ENCODE data around the gene GFRA1. TPM values are rescaled to one million over a fixed set of nuclear protein-coding genes. Genes with fewer than 3 reads are reported as not detected.

GFRA1 gene
- total RNA-seq, 1 experiment from 2014 or later: 46.3 TPM

- Histone ChIP-seq H3K27ac (no peak overlapping the region), H3K36me3 (no peaks in the 10 kb centered on the region), H3K27me3 (replicated peaks) (no peaks in the 10 kb centered on the region), H3K9me3 (replicated peaks) (no peaks in the 10 kb centered on the region), H3K4me1 (replicated peaks) (peaks cover 10% of the 10 kb centered on the region), H3K4me3 (no peak overlapping the region)
- no peak for DNase-seq (ENCODE audit: low read depth in 1 of 2, low spot score in 2 of 2)
Measured at GRCh38 chr10:116122664-116123063, 150.3 kb downstream of the GFRA1 start.

GRCh38 chr10:116121640-116122525 is 151.1 kb downstream of the GFRA1 start:
- DNase-seq (ENCODE audit: low read depth in 1 of 2, low spot score in 2 of 2): no peak
- Histone ChIP-seq H3K27ac (no peak overlapping the region), H3K36me3 (no peaks in the 10 kb centered on the region), H3K4me3 (no peak overlapping the region), H3K9me3 (replicated peaks) (no peaks in the 10 kb centered on the region), H3K4me1 (replicated peaks) (peaks cover 4% of the 10 kb centered on the region), H3K27me3 (replicated peaks) (no peaks in the 10 kb centered on the region)

- Histone ChIP-seq H3K4me3 (no peak overlapping the region), H3K27me3 (replicated peaks) (no peaks in the 10 kb centered on the region), H3K36me3 (no peaks in the 10 kb centered on the region), H3K9me3 (replicated peaks) (no peaks in the 10 kb centered on the region), H3K27ac (no peak overlapping the region), H3K4me1 (replicated peaks) (no peaks in the 10 kb centered on the region)
- DNase-seq (ENCODE audit: low read depth in 1 of 2, low spot score in 2 of 2): no peak
Measured at GRCh38 chr10:116120688-116121455, 152.1 kb downstream of the GFRA1 start.

DNA sequence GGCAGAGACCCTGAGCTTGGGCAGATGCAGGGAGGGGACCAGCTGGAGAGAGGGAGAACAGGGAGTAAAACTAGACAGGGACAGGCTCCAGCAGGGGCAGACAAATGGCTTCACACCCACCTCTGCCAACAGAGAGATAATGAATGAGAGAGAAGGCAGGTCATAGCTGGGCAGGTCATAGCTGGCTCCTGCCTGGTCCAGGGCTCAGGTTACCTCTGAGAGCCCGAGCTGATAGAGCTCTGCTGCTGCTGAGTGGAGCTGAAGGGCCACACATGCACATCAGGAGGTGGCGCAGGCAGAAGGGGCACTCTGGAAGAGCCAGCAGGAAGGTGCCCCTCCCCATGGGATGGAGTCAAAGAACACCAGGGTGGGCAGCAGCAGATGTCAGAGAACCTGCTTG is 154.2 kb downstream of the GFRA1 start:
- DNase-seq (ENCODE audit: low read depth in 1 of 2, low spot score in 2 of 2): no peak
- no peaks in the 10 kb centered on the region for H3K27me3 ChIP-seq (replicated peaks)
- H3K36me3 ChIP-seq: no peaks in the 10 kb centered on the region
- peaks cover 15% of the 10 kb centered on the region for H3K4me1 ChIP-seq (replicated peaks)
- H3K27ac ChIP-seq: no peak overlapping the region
- no peak overlapping the region for H3K4me3 ChIP-seq
- no peaks in the 10 kb centered on the region for H3K9me3 ChIP-seq (replicated peaks)

DNA sequence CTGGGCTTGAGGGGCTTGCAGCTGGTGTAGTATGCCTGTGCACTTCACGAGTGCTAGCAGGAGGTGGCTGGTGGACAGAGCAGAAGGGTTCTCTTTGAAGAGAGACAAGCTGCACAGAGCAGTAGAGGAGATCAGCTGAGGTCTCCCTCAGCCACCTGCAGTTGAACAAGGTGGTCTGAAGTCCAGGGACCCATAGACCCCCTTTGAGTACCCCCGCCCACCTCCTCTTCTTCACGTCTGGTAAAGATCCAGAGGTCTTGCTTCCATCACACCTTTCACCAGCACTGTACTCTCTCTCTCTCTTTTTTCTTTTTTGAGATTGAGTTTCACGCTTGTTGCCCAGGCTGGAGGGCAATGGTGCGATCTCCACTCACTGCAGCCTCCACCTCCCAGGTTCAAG is 157.2 kb downstream of the GFRA1 start:
- Histone ChIP-seq H3K27me3 (replicated peaks) (no peaks in the 10 kb centered on the region), H3K4me1 (replicated peaks) (peaks cover 28% of the 10 kb centered on the region), H3K36me3 (no peaks in the 10 kb centered on the region), H3K4me3 (no peak overlapping the region), H3K27ac (no peak overlapping the region), H3K9me3 (replicated peaks) (no peaks in the 10 kb centered on the region)
- DNase-seq (ENCODE audit: low read depth in 1 of 2, low spot score in 2 of 2): no peak

DNA sequence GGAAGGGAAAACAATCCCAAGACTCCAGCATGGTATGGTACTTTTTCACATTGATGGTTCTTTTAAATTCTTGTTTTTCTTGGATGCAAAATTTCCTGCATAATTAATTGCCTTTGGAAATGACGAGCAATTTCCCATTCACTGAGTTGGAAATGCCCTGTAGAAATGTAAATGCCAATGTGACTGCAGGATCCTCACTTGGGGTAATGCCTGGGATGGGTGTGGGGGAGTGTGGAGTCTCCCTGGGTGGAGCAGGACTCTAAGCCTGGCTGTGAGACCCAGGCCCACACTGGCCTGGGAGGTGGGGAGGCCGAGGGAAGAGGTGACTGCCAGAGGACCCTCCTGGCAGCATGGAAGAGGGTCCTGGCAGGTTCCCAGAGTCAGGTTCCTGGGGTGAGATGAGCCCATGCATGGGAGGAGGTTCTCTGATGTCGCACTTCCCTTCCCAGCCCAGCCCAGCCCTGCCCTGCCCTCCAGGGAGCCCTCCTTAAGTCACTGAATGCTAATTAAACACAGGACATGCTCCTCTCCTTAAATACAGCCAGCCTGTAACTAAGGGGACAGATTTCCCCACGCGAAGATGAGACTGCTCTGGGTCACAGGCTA is 157.9 kb downstream of the GFRA1 start:
- H3K27me3 ChIP-seq (replicated peaks): no peaks in the 10 kb centered on the region
- no peaks in the 10 kb centered on the region for H3K36me3 ChIP-seq
- no peak overlapping the region for H3K4me3 ChIP-seq
- peaks cover 28% of the 10 kb centered on the region for H3K4me1 ChIP-seq (replicated peaks)
- DNase-seq (ENCODE audit: low read depth in 1 of 2, low spot score in 2 of 2): no peak
- H3K27ac ChIP-seq: peak overlapping the region; percentile 58; the same call in 1 of the 2 replicates
- H3K9me3 ChIP-seq (replicated peaks): no peaks in the 10 kb centered on the region

DNA sequence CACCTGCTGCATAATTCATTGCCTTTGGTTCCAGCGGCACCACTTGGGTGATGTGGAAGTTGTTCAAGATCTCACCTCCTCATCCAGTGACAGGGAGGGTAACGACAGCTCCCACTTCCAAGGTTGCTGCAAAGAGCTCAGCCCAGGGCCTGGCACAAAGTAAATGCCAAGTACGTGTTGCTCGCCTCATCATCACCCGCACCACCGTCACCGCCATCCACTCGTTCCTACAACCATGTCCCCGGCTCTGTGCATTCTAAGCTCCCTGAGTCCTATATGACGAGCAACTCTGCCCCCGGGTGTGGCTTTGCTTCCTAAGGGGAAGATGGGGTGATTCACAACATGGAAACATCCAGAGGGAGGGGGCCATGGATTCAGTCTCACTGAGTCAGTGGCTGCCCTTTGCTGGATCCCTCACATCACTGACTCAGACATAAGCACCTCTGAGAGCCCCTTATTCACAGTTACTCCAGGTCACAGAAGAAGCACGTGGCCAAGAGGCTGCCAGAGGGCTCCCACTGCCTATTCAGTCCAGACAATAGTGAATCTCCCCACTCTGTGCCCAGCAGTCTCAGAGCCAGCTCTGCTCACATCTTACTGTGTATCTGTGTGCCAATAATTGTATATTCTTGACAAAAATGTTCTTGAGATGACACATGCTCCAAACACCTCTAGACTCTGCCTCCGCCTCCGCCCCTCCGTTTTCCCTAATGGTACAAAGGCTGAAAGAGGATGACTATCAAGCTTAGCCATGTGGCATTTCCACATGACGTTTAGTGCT is 159.1 kb downstream of the GFRA1 start:
- Histone ChIP-seq H3K27me3 (replicated peaks) (no peaks in the 10 kb centered on the region), H3K9me3 (replicated peaks) (no peaks in the 10 kb centered on the region), H3K4me1 (replicated peaks) (peaks cover 28% of the 10 kb centered on the region), H3K4me3 (no peak overlapping the region), H3K36me3 (no peaks in the 10 kb centered on the region), H3K27ac (peak overlapping the region; percentile 58)
- DNase-seq (ENCODE audit: low read depth in 1 of 2, low spot score in 2 of 2): peak; percentile 87 to 88

- H3K36me3 ChIP-seq: no peaks in the 10 kb centered on the region
- no peak overlapping the region for H3K4me3 ChIP-seq
- DNase-seq (ENCODE audit: low read depth in 1 of 2, low spot score in 2 of 2): peak in 1 of 2 experiments; percentile 32
- H3K27ac ChIP-seq: no peak overlapping the region
- H3K27me3 ChIP-seq (replicated peaks): no peaks in the 10 kb centered on the region
- H3K9me3 ChIP-seq (replicated peaks): no peaks in the 10 kb centered on the region
- peaks cover 28% of the 10 kb centered on the region for H3K4me1 ChIP-seq (replicated peaks)
Measured at GRCh38 chr10:116112232-116113231, 160.5 kb downstream of the GFRA1 start.

DNA sequence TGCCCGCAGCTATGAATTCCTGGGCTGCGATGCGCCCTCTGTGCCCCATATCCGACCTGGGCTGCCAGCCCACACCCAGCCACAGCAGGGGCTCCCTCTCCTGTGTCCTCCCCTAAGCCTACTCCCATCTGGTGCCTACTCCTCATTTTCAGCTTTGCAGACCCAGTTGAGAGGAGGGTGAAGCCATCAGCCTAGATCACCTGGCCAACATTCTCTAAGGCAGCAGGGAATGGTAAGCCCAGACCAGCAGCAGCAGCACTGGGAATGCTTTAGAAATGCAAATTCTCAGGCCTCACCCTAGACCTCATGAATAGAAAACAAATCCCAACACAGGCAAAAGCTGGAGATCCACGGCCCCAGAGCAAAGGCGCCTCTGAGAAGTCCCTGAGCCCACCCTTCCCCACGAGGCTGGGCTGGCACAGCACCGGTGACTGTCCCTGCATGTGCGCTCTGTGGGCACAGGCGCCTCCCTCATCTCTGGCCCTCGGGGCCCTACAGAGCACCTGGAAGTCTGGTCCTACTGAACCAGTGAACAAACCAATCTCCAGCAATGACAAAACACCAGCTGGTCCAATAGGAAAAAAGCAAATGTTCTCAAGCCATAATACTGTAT is 161.4 kb downstream of the GFRA1 start:
- Histone ChIP-seq H3K36me3 (no peaks in the 10 kb centered on the region), H3K27ac (no peak overlapping the region), H3K27me3 (replicated peaks) (no peaks in the 10 kb centered on the region), H3K4me1 (replicated peaks) (peaks cover 28% of the 10 kb centered on the region), H3K9me3 (replicated peaks) (no peaks in the 10 kb centered on the region), H3K4me3 (no peak overlapping the region)
- peak in 1 of 2 experiments; percentile 32 for DNase-seq (ENCODE audit: low read depth in 1 of 2, low spot score in 2 of 2)

- Histone ChIP-seq H3K9me3 (replicated peaks) (no peaks in the 10 kb centered on the region), H3K27me3 (replicated peaks) (no peaks in the 10 kb centered on the region), H3K27ac (no peak overlapping the region), H3K36me3 (no peaks in the 10 kb centered on the region), H3K4me1 (replicated peaks) (peaks cover 28% of the 10 kb centered on the region), H3K4me3 (no peak overlapping the region)
- peak in 1 of 2 experiments; percentile 20 for DNase-seq (ENCODE audit: low read depth in 1 of 2, low spot score in 2 of 2)
Measured at GRCh38 chr10:116110736-116111135, 162.3 kb downstream of the GFRA1 start.

- H3K27me3 ChIP-seq (replicated peaks): no peaks in the 10 kb centered on the region
- no peak for DNase-seq (ENCODE audit: low read depth in 1 of 2, low spot score in 2 of 2)
- H3K27ac ChIP-seq: no peak overlapping the region
- no peaks in the 10 kb centered on the region for H3K36me3 ChIP-seq
- H3K4me3 ChIP-seq: no peak overlapping the region
- H3K4me1 ChIP-seq (replicated peaks): peaks cover 24% of the 10 kb centered on the region
- no peaks in the 10 kb centered on the region for H3K9me3 ChIP-seq (replicated peaks)
Measured at GRCh38 chr10:116109881-116110280, 163.1 kb downstream of the GFRA1 start.

DNA sequence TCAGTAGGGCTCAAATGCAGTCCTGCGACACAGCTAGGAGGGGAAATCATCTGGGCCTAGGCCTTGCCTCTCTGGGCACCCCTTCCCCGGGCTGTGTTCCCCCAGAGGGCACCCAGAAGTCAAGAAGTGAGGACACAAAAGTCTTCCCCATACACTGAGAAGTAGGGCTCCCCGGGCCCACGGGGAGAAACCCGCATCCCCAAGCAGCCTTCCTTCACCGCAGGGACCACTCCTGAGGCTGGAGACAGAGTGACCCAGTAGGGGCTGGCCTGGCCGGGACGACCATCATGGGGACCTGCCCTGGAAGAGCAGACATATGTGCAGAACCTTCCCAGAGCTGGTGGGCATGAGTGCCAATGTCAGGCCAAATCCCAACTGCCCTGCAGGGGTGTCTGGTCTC is 163.5 kb downstream of the GFRA1 start:
- DNase-seq (ENCODE audit: low read depth in 1 of 2, low spot score in 2 of 2): peak in 1 of 2 experiments; percentile 32
- H3K4me3 ChIP-seq: no peak overlapping the region
- no peak overlapping the region for H3K27ac ChIP-seq
- no peaks in the 10 kb centered on the region for H3K9me3 ChIP-seq (replicated peaks)
- H3K27me3 ChIP-seq (replicated peaks): no peaks in the 10 kb centered on the region
- no peaks in the 10 kb centered on the region for H3K36me3 ChIP-seq
- peaks cover 20% of the 10 kb centered on the region for H3K4me1 ChIP-seq (replicated peaks)

All from SJSA1 (cell line).